ENCODE measurements around the gene DIP2C.
"Not testable (repeated sequence)": the region's sequence is repeated elsewhere in the genome, so short reads cannot be mapped to it uniquely, and the experiment has no call there.

The DIP2C gene

DNA sequence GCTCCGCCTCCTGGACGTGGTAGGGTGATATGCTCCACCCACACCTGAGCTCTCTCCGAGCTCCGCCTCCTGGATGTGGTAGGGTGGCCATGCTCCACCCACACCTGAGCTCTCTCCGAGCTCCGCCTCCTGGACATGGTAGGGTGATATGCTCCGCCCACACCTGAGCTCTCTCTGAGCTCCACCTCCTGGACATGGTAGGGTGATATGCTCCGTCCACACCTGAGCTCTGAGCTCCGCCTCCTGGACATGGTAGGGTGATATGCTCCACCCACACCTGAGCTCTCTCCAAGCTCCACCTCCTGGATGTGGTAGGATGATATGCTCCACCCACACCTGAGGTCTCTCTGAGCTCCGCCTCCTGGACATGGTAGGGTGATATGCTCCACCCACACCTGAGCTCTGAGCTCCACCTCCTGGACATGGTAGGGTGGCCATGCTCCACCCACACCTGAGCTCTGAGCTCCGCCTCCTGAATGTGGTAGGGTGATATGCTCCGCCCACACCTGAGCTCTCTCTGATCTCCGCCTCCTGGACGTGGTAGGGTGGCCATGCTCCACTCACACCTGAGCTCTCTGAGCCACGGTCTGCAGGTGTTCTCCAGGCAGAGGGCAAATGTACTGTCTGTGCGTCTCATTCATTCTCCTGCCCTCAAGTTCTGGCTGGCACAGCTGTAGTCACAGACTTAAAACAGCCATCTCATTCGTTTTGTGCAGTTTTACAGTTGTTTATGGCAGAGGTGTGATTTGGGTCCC, 252.4 kb downstream of the DIP2C start:
- DNase-seq, result no peak

DNA sequence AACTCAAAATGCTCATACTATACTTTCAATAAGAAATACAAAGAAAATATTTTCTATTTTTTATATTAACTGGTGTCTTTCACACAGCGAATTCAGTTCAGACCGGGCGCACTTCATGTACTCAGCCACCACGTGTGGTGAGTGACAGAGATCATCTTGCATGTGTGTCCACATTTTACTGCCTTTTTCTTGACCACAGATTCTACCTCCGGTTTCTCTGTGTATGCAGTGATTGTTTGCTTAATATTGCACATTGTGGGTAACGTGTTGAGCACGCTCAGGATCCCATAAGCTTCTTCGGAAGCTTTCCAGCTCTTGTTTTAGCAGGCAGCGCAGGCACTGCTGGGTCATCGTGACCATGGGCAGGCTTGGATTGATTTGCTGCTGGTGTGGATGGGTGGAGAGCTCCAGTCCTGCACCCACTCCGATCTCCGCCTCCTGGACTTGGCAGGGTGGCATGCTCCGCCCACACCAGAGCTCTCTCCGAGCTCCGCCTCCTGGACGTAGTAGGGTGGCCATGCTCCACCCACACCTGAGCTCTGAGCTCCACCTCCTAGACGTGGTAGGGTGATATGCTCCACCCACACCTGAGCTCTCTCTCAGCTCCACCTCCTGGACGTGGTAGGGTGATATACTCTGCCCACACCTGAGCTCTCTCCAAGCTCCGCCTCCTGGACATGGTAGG, 253.3 kb downstream of the DIP2C start:
- no peak for DNase-seq

- DNase-seq, result no peak
These were observed 254.1 kb downstream of the DIP2C start for GRCh38 chr10:435397-435796.

DNA sequence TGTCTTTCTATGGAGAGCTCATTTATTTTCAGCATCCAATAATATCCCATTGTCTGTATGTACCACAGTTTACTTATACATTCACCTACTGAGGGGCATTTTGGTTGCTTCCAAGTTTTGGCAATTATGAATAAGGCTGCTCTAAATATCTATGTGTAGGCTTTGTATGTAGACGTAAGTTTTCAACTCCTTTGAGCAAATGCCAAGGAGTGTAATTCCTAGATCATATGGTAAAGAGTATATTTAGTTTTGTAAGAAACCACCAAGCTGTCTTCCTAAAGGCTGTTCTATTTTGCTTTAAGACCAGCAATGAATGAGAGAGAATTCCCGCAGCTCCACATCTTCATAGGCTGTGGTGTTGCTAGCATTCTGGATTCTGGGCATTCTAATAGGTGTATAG, 259.8 kb downstream of the DIP2C start:
- DNase-seq, result no peak

DNA sequence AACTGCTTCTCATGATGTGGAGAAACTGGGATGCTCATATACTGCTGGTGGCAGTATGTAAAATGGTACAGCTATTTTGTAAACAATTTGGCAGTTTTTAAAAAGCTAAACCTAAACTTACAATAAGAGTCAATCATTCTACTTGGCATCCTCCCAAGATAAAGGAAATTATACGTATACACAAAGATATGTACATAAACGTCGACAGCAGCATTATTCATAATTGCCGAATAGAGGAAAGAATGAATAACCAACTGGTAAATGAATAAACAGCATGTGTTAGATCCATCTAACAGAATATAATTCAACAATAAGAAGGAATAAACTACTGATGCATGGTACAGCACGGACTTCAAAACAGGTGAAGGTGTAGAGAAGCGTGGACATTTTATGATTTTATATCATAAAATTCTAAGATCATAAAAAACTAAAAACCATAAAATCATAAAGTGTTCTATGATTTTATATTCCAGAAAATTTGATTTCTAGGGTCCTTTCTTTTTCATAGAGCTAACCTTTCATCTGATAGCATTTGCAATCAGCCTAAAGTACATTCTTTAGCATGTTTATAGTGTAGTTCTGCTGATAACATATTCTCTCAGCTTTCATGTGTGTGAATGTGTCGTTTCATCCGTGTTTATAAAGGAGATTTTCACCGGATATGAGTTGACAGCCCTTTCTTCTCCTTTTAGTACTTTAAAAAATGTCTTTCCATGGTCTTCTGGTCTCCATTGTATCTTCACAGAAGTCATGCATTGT, 261.5 kb downstream of the DIP2C start:
- DNase-seq, result no peak

- peak; percentile 22 for DNase-seq
These were observed 264.1 kb downstream of the DIP2C start for GRCh38 chr10:425365-425764.

- not testable (repeated sequence) for DNase-seq
These were observed 264.7 kb downstream of the DIP2C start for GRCh38 chr10:424724-425123.

- no peak for DNase-seq
These were observed 266.3 kb downstream of the DIP2C start for GRCh38 chr10:423178-423577.

- no peak for DNase-seq
These were observed 266.8 kb downstream of the DIP2C start for GRCh38 chr10:422675-423074.

GRCh38 chr10:422241-422640, 267.2 kb downstream of the DIP2C start:
- no peak for DNase-seq

DNA sequence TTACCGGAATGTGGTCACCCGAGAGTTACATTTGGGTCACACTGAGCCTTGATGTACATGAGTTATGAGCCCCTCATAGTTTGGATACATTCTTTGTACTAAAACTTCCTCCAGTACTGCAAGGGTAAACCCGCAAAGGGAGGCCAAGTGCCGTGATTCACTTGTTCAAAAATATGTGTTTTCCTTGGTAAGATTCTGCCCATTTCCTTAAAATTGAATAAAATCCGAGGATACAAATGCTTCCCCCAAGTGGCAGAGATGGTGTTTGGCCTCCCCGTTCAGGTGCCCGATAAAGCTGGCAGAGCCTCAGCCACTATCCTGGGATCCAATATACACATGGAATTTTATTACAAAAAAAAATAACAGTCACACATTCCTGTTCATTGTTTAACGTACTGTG, 268.3 kb downstream of the DIP2C start:
- no peak for DNase-seq

GRCh38 chr10:420154-421121, 269.0 kb downstream of the DIP2C start:
- DNase-seq, result no peak

DNA sequence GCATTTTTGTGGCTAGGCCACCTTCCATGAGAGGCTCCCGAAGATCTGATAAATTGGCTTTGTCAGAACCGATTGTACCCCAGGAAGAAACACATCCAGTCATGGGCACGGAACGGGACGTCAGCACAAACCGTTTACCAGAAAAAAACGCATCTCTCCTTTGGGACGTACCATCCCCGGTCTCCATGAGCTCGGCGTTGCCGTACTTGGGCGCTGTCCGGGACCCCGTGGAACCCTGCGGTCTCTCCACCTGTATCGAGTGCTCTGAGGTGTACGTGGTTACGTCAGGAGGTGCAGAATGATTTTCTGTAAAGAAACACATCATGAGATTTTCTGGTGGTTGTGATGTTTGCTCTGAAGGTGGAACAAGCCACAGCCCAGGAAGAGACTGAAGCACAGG, 270.6 kb downstream of the DIP2C start:
- DNase-seq, result no peak

DNA sequence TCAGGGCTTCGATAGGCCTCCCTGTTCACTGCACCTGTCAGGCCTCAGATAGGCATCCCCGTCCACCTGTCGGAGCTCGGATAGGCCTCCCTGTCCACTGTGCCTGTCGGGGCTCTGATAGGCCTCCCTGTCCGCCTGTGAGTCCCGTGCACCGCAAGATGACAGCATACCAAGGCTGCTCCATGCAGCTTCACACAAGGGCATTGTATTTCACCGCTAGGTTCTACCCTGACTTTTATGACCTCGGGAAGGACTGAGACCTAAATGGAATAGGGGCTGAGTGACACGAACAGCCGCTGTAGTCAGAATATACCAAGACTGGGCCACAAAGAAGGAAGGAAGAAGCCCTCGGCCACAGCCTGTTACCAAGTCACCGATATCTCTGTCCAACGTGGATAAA, 271.2 kb downstream of the DIP2C start:
- no peak for DNase-seq

DNA sequence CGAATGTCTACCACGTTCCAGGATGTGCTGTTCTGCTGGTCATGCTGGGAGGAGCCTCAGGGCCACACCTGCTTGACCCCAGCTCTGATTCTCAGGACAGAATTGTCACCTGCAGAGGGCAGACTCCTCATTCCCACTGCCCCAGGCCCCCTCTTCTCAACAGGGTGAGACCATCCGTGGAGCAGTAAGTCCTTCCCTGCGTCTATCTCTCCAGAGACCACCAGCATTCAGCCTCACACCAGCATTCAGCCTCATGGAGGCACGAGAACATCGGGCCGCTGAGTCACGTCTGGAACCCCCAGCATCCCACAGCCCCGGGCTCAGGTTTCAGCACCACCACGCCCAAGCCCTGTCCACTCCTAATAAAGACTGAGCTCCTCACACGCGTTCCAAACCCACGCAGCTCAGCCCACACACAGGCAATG, 273.4 kb downstream of the DIP2C start:
- DNase-seq, result no peak

DNA sequence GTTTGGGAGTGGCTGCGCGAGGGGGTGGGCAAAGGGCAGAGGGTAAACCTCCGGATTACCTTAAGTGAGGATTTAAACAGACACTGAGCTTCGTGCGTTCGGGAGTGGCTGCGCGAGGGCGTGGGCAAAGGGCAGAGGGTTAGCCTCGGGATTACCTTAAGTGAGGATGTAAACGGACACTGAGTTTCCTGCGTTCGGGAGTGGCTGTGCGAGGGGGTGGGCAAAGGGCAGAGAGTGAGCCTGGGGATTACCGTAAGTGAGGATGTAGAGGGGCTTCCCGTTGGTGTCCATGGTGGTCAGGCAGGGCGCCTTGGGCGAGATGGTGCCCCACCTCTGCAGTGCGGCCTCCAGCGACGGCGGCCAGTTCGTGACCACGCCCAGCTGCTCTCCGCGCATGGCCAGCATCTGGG, 275.8 kb downstream of the DIP2C start:
- DNase-seq, result no peak

DNA sequence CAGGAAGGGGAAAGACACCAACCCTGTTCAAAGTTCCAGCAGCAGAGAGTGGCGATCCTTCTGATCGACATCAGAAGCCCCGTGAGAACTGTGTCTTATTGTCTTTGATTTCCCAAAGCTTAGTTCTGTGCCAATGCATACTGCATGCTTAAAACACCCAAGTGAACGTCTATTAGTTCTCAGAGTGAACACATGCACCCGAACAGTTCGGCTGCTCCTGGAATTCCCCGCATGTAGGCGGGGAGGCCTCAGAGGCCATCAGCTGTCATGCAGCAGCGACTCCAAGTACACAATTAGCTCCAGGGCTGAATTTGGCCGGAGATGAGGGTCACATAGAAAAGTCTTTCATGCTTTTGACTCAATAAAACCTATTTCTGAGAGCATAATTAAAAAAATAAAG, 277.4 kb downstream of the DIP2C start:
- no peak for DNase-seq

GRCh38 chr10:411603-412002, 277.9 kb downstream of the DIP2C start:
- no peak for DNase-seq

GRCh38 chr10:409408-410040, 279.9 kb downstream of the DIP2C start:
- DNase-seq, result no peak

DNA sequence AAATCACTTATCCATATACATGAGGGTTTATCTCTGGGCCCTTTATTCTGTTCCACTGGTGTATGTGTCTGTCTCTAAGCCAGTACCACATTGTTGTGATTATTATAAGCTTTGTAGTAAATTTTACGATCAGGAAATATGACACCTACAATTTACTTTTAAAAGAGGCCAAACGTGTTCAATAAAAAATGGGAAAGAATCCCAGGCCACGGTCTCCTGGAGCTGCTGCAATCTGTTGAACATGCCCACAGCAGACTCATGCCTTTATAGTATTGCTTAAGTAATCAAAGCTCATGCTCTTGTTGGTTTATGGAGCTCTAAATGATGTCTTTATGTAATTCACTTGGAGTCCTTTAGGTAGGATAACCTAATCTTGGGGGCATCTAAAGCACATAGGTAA, 281.2 kb downstream of the DIP2C start:
- DNase-seq, result no peak

- no peak for DNase-seq
These were observed 282.5 kb downstream of the DIP2C start for GRCh38 chr10:406976-407375.

DNA sequence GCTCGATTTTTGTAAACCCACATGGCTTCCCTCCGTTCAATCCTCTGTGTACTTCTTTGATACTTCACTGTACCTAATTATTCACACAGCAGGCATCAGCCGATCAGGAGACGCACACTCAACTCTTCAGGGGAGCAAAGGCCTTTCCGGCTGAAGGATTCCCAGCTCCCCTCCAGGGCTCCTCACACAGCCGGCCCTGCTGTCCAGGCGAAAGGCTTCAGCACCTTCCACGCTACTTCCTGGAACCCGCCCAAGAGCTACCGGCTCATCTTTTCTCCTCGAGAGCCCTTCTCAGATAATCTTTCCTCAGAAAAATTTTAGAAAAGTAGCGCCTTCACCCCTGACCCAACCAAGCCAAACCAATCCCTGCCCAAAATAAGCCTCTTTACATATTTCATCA, 283.8 kb downstream of the DIP2C start:
- no peak for DNase-seq
